Measurements from ENCODE around the gene KCNH6. TPM values are rescaled to one million over a fixed set of nuclear protein-coding genes. Genes with fewer than 3 reads are reported as not detected.

Gene KCNH6
- total RNA-seq, 4 donors from 2014 or later, result not detected

GRCh38 chr17:63517825-63518534 is 5.2 kb upstream of the KCNH6 start:
- Histone ChIP-seq H3K4me1 (no peaks in the 10 kb centered on the region), H3K36me3 (no peaks in the 10 kb centered on the region), H3K27ac (no peak overlapping the region), H3K27me3 (no peaks in the 10 kb centered on the region), H3K9me3 (no peaks in the 10 kb centered on the region), H3K4me3 (no peak overlapping the region)
- DNase-seq, result no peak
- no peak for TF ChIP-seq CTCF (IDR thresholded peaks at IDR 0.05)
- no peak for TF ChIP-seq POLR2A (IDR thresholded peaks at IDR 0.05)
- intact Hi-C loops (cut with DNase I; ENCODE audit: low total_unique reads), result no loop called here

GRCh38 chr17:63519116-63519881 is 3.9 kb upstream of the KCNH6 start:
- TF ChIP-seq CTCF (IDR thresholded peaks at IDR 0.05) (no peak), POLR2A (IDR thresholded peaks at IDR 0.05) (no peak)
- no peaks in the 10 kb centered on the region for H3K27me3 ChIP-seq
- intact Hi-C loops (cut with DNase I; ENCODE audit: low total_unique reads), result no loop called here

GRCh38 chr17:63519972-63520882 is 2.9 kb upstream of the KCNH6 start:
- TF ChIP-seq POLR2A (IDR thresholded peaks at IDR 0.05) (no peak), CTCF (IDR thresholded peaks at IDR 0.05) (no peak)
- no peak for DNase-seq
- H3K4me3 ChIP-seq, result no peak overlapping the region
- intact Hi-C loops (cut with DNase I; ENCODE audit: low total_unique reads), result no loop called here
- H3K9me3 ChIP-seq, result no peaks in the 10 kb centered on the region
- H3K36me3 ChIP-seq, result no peaks in the 10 kb centered on the region
- H3K27ac ChIP-seq, result no peak overlapping the region
- H3K27me3 ChIP-seq, result no peaks in the 10 kb centered on the region
- no peaks in the 10 kb centered on the region for H3K4me1 ChIP-seq

More at GRCh38 chr17:63519116-63519881, 3.9 kb upstream of the KCNH6 start:
- Histone ChIP-seq H3K4me3 (no peak overlapping the region), H3K36me3 (no peaks in the 10 kb centered on the region), H3K4me1 (no peaks in the 10 kb centered on the region), H3K9me3 (no peaks in the 10 kb centered on the region), H3K27ac (no peak overlapping the region)
- DNase-seq, result no peak

GRCh38 chr17:63524051-63524450 is 893 bp downstream of the KCNH6 start:
- Histone ChIP-seq H3K4me1 (no peaks in the 10 kb centered on the region), H3K27ac (no peak overlapping the region), H3K27me3 (no peaks in the 10 kb centered on the region), H3K4me3 (no peak overlapping the region), H3K9me3 (no peaks in the 10 kb centered on the region), H3K36me3 (no peaks in the 10 kb centered on the region)
- intact Hi-C loops (cut with DNase I; ENCODE audit: low total_unique reads), result no loop called here
- TF ChIP-seq POLR2A (IDR thresholded peaks at IDR 0.05), result no peak
- no peak for TF ChIP-seq CTCF (IDR thresholded peaks at IDR 0.05)
- DNase-seq, result no peak
